ENCODE data around the gene PAGR1.

DNA sequence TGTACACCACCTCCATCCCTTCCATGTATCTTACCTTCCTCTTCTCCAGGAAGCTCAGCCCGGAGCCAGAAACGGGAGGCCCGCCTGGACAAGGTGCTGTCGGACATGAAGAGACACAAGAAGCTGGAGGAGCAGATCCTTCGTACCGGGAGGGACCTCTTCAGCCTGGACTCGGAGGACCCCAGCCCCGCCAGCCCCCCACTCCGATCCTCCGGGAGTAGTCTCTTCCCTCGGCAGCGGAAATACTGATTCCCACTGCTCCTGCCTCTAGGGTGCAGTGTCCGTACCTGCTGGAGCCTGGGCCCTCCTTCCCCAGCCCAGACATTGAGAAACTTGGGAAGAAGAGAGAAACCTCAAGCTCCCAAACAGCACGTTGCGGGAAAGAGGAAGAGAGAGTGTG, 3.6 kb downstream of the PAGR1 start:
- TF ChIP-seq KDM1A (IDR thresholded peaks at IDR 0.05; ENCODE audit: borderline replicate concordance, low read length) (no peak), POLR2A (IDR thresholded peaks at IDR 0.05; ENCODE audit: control extremely low read depth in 1 of 2, low read depth in 2 of 2, low read length in 2 of 2) (no peak), RFX5 (IDR thresholded peaks at IDR 0.05; ENCODE audit: borderline replicate concordance, low read depth, low read length) (no peak), BRCA1 (IDR thresholded peaks at IDR 0.05; ENCODE audit: low read depth, low read length) (no peak), EP300 (IDR thresholded peaks at IDR 0.05; ENCODE audit: borderline replicate concordance in 1 of 2, low read depth in 2 of 2, low read length in 2 of 2) (no peak), TEAD4 (IDR thresholded peaks at IDR 0.05; ENCODE audit: low read depth, low read length) (no peak), CHD2 (IDR thresholded peaks at IDR 0.05; ENCODE audit: low read length) (no peak), SIN3A (conservative IDR thresholded peaks at IDR 0.05 in 1 of 2, IDR thresholded peaks at IDR 0.05 in 1 of 2; ENCODE audit: low read depth in 1 of 2, low read length in 2 of 2) (no peak)
- TF ChIP-seq, protein P1, sequence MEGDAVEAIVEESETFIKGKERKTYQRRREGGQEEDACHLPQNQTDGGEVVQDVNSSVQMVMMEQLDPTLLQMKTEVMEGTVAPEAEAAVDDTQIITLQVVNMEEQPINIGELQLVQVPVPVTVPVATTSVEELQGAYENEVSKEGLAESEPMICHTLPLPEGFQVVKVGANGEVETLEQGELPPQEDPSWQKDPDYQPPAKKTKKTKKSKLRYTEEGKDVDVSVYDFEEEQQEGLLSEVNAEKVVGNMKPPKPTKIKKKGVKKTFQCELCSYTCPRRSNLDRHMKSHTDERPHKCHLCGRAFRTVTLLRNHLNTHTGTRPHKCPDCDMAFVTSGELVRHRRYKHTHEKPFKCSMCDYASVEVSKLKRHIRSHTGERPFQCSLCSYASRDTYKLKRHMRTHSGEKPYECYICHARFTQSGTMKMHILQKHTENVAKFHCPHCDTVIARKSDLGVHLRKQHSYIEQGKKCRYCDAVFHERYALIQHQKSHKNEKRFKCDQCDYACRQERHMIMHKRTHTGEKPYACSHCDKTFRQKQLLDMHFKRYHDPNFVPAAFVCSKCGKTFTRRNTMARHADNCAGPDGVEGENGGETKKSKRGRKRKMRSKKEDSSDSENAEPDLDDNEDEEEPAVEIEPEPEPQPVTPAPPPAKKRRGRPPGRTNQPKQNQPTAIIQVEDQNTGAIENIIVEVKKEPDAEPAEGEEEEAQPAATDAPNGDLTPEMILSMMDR (IDR thresholded peaks at IDR 0.05; ENCODE audit: control extremely low read depth in 1 of 3, insufficient read depth in 1 of 3, low read depth in 1 of 3, low read length in 3 of 3), result peak; percentile 14 to 44 (median 41); a peak in 3 of 4 replicates
